Smooth muscle cell (in vitro differentiated cells): ENCODE measurements around the gene OTOP1. TPM values are rescaled to one million over a fixed set of nuclear protein-coding genes. Genes with fewer than 3 reads are reported as not detected.

Source experiments
- DNase-seq: peaks from one replicate; lab custom pipeline; 2025; ENCODE audit not compliant: unreplicated experiment; lab: John Stamatoyannopoulos, UW
- H2AFZ ChIP-seq: fragments of 200-600 bp; sonication (generic); 2 replicates; pipeline ENCODE4 v1.6.0; 2016; ENCODE audit warnings: antibody characterized with exemption, low read depth, mild to moderate bottlenecking
- H3F3A ChIP-seq: fragments of 200-600 bp; sonication (generic); 2 replicates; pipeline ENCODE4 v1.6.0; 2017; ENCODE audit warnings: antibody characterized with exemption, low read depth
- H3K27ac ChIP-seq: fragments of 200-600 bp; sonication (generic); 2 replicates; pipeline ENCODE4 v1.5.1; 2016; ENCODE audit warnings: low read depth, mild to moderate bottlenecking
- H3K27me3 ChIP-seq: fragments of 200-600 bp; sonication (generic); 2 replicates; pipeline ENCODE4 v1.6.1; 2016; ENCODE audit warnings: low read depth, mild to moderate bottlenecking
- H3K36me3 ChIP-seq: fragments of 200-600 bp; sonication (generic); 2 replicates; pipeline ENCODE4 v1.5.1; 2016; ENCODE audit warnings: low read depth
- H3K4me1 ChIP-seq: fragments of 200-600 bp; sonication (generic); 2 replicates; pipeline ENCODE4 v1.5.1; 2016; ENCODE audit warnings: low read depth
- H3K4me2 ChIP-seq: fragments of 200-600 bp; sonication (generic); 2 replicates; pipeline ENCODE4 v1.6.0; 2016; ENCODE audit warnings: mild to moderate bottlenecking
- H3K4me3 ChIP-seq: fragments of 200-600 bp; sonication (generic); 2 replicates; pipeline ENCODE4 v1.5.1; 2016; ENCODE audit warnings: mild to moderate bottlenecking
- H3K79me2 ChIP-seq: fragments of 200-600 bp; sonication (generic); 2 replicates; pipeline ENCODE4 v1.6.0; 2016; ENCODE audit warnings: low read depth, mild to moderate bottlenecking
- H3K9ac ChIP-seq: fragments of 200-600 bp; sonication (generic); 2 replicates; pipeline ENCODE4 v1.6.0; 2016; ENCODE audit warnings: low read depth
- H3K9me3 ChIP-seq: fragments of 200-600 bp; sonication (generic); replicated peaks from 2 replicates; pipeline ENCODE4 v1.5.1; 2016; ENCODE audit warnings: low read depth
- H4K20me1 ChIP-seq: fragments of 200-600 bp; sonication (generic); 2 replicates; pipeline ENCODE4 v1.6.0; 2016; ENCODE audit warnings: low read depth
- WGBS: methylation state at CpG from one replicate; pipeline ENCODE4 v1.1.7; 2016; ENCODE audit warnings: low lambda C conversion rate; 5-methylcytosine and 5-hydroxymethylcytosine counted together
- polyA plus RNA-seq: library from polyadenylated mRNA; unstranded; fragments of >200 nt; fragmentation: Nextera tagmentation; extraction: Ambion mirVana; gene quantifications from 2 replicates; pipeline ENCODE4 v1.2.1, GENCODE V29; 2016
- total RNA-seq: library from RNA; depleted of rRNA; stranded (reverse); fragments of >200 nt; gene quantifications from 2 replicates; pipeline ENCODE4 v1.2.3, GENCODE V29; 2014
- TF ChIP-seq, protein P1 (sequence below): fragments of 200-600 bp; sonication (generic); IDR thresholded peaks from 2 replicates; pipeline ENCODE4 v1.5.1; 2017; ENCODE audit warnings: borderline replicate concordance, mild to moderate bottlenecking, antibody characterized with exemption; ENCODE audit not compliant: insufficient read depth, poor library complexity, severe bottlenecking

The OTOP1 gene
- total and polyA plus RNA-seq, 2 experiments from 2014 or later = not detected

DNA sequence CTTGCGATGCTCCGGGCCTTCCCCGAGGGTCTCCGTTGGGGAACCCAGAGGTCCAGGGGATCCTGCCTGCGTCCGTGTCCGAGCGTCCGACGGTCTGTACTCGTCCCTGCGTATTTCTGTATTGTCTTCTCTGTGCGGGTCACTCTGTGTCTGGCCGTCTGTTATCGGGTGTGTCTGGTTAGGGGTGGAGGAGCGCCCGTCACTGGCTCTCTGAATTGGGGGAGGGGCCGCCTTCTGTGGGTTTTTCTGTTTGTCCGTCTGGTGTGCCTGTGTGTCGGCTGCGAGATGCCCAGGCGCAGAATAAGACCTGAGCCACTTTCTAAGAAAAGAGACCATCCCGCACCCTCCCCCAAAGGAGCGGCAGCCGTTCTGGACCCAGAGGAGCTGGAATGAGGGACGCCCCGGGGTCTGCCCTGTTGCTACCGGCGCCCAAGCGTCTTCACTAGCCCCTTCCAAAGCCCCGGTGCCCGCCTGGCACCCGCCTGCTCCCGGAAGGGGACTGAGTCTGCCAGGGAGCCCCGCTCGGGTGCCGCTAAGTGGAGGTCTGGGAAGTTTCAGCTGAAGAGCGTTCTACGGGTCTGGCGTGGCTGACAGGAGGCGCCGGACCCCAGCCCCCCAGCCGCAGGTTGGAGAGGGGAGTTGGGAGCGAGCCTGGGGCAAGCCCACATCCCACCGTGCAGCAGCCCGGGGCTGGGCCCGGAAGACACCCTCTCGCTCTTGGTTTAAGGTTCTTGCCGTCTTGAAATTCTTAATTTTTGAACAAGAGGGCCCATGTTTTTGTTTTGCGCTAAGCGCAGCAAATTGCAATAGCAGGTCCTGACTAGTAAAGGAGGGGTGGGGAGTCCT, 1.0 kb upstream of the OTOP1 start:
- Histone ChIP-seq H4K20me1 (no peaks in the 10 kb centered on the region), H3K4me2 (no peak overlapping the region), H3K27me3 (peaks cover 72% of the 10 kb centered on the region), H2AFZ (no peak overlapping the region), H3K36me3 (no peaks in the 10 kb centered on the region), H3F3A (no peaks in the 10 kb centered on the region), H3K4me3 (no peak overlapping the region), H3K27ac (no peak overlapping the region), H3K4me1 (no peaks in the 10 kb centered on the region), H3K79me2 (no peaks in the 10 kb centered on the region), H3K9ac (no peak overlapping the region), H3K9me3 (no peaks in the 10 kb centered on the region)
- 36% methylated on average over 41 of the region's 51 CpGs for WGBS
- TF ChIP-seq, protein P1, sequence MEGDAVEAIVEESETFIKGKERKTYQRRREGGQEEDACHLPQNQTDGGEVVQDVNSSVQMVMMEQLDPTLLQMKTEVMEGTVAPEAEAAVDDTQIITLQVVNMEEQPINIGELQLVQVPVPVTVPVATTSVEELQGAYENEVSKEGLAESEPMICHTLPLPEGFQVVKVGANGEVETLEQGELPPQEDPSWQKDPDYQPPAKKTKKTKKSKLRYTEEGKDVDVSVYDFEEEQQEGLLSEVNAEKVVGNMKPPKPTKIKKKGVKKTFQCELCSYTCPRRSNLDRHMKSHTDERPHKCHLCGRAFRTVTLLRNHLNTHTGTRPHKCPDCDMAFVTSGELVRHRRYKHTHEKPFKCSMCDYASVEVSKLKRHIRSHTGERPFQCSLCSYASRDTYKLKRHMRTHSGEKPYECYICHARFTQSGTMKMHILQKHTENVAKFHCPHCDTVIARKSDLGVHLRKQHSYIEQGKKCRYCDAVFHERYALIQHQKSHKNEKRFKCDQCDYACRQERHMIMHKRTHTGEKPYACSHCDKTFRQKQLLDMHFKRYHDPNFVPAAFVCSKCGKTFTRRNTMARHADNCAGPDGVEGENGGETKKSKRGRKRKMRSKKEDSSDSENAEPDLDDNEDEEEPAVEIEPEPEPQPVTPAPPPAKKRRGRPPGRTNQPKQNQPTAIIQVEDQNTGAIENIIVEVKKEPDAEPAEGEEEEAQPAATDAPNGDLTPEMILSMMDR = no peak
- DNase-seq = no peak

GRCh38 chr4:4225915-4226605, 669 bp downstream of the OTOP1 start:
- Histone ChIP-seq H3K4me1 (no peaks in the 10 kb centered on the region), H3K27me3 (peaks cover 84% of the 10 kb centered on the region), H3K9ac (no peak overlapping the region), H3K79me2 (no peaks in the 10 kb centered on the region), H3F3A (no peaks in the 10 kb centered on the region), H2AFZ (no peak overlapping the region), H4K20me1 (no peaks in the 10 kb centered on the region), H3K4me3 (no peak overlapping the region), H3K9me3 (no peaks in the 10 kb centered on the region), H3K4me2 (no peak overlapping the region), H3K27ac (no peak overlapping the region), H3K36me3 (no peaks in the 10 kb centered on the region)
- DNase-seq = no peak
- TF ChIP-seq, protein P1 = no peak
- 24% methylated on average over 41 of the region's 41 CpGs for WGBS

DNA sequence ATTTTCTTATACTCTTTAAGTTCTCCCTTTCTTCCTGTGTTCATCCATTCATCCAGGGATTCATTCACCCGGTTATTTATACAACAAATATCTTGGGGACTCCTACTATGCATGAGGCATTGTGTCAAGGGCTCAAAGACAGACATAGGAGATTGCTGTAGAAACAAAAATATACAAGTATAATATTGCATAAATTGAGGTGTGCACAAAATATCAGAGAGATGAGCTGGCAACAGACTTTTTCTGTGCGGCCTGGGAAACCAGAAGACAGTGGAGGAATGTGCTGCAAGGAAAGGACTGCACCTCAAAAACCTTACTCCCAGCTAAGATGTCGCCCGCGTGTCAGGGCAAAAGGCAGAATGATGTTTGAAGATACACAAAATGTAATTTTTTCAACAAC, 9.6 kb downstream of the OTOP1 start:
- Histone ChIP-seq H3K4me1 (no peaks in the 10 kb centered on the region), H2AFZ (no peak overlapping the region), H3K9me3 (no peaks in the 10 kb centered on the region), H3K9ac (no peak overlapping the region), H4K20me1 (no peaks in the 10 kb centered on the region), H3K4me3 (no peak overlapping the region), H3K27me3 (peaks cover 12% of the 10 kb centered on the region), H3K79me2 (no peaks in the 10 kb centered on the region), H3F3A (no peaks in the 10 kb centered on the region), H3K4me2 (no peak overlapping the region), H3K27ac (no peak overlapping the region), H3K36me3 (no peaks in the 10 kb centered on the region)
- no peak for DNase-seq
- TF ChIP-seq, protein P1 = no peak
- WGBS = 78% methylated on average over 5 of the region's 5 CpGs
